ENCODE results near the gene DNMBP.

GRCh38 chr10:99973190-99973589, 36.6 kb downstream of the DNMBP start:
- TF ChIP-seq POLR2A (IDR thresholded peaks at IDR 0.05; ENCODE audit: low read depth, low read length) (no peak), TAF1 (IDR thresholded peaks at IDR 0.05; ENCODE audit: borderline replicate concordance, low read depth, low read length) (no peak)
